ENCODE measurements around the gene MRPL53.

MRPL53 gene

GRCh38 chr2:74505448-74506246, 33.2 kb upstream of the MRPL53 start:
- Mint-ChIP-seq H3K27me3 (peaks cover 38% of the 10 kb centered on the region), H3K4me1 (peaks cover 51% of the 10 kb centered on the region), H3K9me3 (no peaks in the 10 kb centered on the region), H3K4me3 (peak overlapping the region; percentile 23), H3K27ac (no peak overlapping the region), H3K36me3 (peaks cover 18% of the 10 kb centered on the region)

DNA sequence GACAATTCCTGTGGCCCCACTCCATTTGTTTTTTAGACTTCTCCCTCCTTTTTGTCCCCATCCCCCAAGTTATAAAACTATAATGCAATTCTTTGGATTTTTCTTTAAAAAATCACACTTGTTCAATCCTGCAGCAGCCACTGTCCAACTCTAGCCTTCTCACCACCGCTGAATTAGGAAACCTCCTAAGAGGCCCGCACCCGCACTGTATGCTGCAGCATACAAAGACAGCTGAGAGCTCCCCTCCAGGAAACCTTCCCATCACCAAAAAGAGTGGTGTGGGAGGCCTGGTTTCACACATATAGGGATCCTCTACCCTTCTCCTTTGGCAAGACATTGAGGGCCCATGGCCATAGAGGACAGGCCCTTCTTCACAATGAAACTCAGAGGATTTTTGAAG, 32.1 kb upstream of the MRPL53 start:
- H3K36me3 Mint-ChIP-seq, result peaks cover 18% of the 10 kb centered on the region
- peaks cover 37% of the 10 kb centered on the region for H3K27me3 Mint-ChIP-seq
- peak overlapping the region; percentile 23 for H3K4me3 Mint-ChIP-seq
- peaks cover 51% of the 10 kb centered on the region for H3K4me1 Mint-ChIP-seq
- H3K27ac Mint-ChIP-seq, result peak overlapping the region; percentile 43
- H3K9me3 Mint-ChIP-seq, result no peaks in the 10 kb centered on the region

DNA sequence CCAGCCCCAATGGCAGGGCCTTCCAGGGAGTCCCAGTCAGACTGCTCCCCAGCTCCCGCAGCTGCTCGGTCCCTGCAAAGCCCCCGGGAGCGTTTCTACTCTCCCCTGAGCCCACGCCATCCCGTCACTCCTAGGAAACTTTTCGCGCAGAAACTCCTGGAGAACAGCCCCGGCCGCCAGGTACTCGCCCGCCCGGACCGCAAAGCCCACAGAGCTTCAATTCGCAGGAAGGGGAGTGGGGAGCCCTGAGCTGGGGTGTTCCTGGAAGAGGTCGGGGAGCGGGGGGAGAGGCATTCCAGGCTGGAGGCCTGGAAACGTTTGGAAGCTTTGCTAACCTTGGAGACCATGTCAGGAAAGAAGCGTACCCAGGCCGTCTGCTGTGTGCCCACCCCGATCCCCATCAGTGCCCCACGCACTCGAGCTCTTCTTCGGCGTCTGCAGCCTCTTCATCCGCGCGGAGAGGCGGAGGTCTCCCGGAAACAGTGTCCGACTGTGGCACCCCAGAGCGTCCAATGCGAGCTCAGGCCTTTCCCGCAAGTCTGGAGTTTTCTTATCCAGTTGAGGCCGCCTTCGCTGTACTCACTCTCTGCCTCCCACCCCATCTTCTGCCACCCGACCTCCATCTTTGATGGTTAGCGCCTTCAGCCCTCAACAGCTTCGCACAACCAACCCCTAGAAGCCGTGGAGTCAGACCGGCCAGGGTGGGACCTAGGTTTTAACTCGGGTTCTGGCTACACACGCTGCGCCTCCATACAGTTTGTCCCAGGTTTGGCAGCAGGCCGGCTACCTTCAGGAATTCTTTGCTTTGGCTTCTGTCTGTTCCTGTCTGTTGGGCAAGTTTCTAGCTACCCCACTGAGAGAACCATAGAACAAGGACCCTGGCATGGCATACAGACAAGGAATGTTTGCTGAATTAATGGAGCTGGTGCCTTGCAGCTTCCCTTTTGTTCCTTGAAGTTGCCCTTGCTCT, 31.3 kb upstream of the MRPL53 start:
- peak overlapping the region; percentile 73 for H3K4me3 Mint-ChIP-seq
- peaks cover 18% of the 10 kb centered on the region for H3K36me3 Mint-ChIP-seq
- H3K9me3 Mint-ChIP-seq, result no peaks in the 10 kb centered on the region
- peaks cover 57% of the 10 kb centered on the region for H3K4me1 Mint-ChIP-seq
- peaks cover 41% of the 10 kb centered on the region for H3K27me3 Mint-ChIP-seq
- H3K27ac Mint-ChIP-seq, result no peak overlapping the region

GRCh38 chr2:74502720-74503505, 30.4 kb upstream of the MRPL53 start:
- Mint-ChIP-seq H3K9me3 (no peaks in the 10 kb centered on the region), H3K4me1 (peaks cover 57% of the 10 kb centered on the region), H3K4me3 (peak overlapping the region; percentile 73), H3K27ac (no peak overlapping the region), H3K27me3 (peaks cover 45% of the 10 kb centered on the region), H3K36me3 (peaks cover 18% of the 10 kb centered on the region)

GRCh38 chr2:74502147-74502719, 29.8 kb upstream of the MRPL53 start:
- Mint-ChIP-seq H3K36me3 (peaks cover 18% of the 10 kb centered on the region), H3K9me3 (no peaks in the 10 kb centered on the region), H3K27me3 (peaks cover 47% of the 10 kb centered on the region), H3K4me3 (peak overlapping the region; percentile 73), H3K27ac (peak overlapping the region; percentile 35), H3K4me1 (peaks cover 58% of the 10 kb centered on the region)

DNA sequence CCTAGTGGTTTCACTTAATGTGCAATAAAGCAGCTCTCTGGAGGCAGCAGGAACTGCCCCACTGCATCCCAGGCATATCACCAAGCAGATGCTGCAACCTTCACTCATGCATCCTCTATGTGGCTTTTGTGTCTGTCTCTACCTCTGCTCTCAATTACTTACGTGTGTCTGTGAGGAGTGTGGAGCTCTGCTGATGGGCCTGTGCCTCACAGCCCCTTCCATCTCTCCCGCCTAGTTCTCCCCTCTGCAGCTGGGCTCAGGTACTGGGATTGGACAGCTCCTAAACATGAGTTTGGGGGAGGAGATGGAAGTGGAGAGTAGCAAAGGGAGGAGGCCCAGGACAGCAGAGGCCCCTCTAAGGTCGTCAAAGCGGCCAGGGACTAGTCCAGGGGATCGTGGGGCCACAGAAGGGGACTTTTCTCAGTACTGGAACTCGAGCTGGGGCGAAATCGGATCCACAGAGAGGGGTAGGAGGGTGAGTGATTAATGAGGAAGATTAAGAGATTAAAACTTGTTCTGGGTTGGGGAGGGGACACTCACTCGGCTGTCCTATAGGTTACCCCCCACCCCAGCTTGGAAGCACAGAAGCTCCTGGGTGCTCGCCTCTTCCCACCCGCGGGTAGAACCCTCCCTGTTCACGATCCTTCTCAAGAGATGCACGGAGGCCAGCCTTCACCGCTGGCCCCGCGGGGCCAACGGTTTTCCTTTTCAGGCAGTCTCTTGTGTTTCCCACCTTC, 29.0 kb upstream of the MRPL53 start:
- Mint-ChIP-seq H3K9me3 (no peaks in the 10 kb centered on the region), H3K36me3 (peaks cover 14% of the 10 kb centered on the region), H3K4me3 (peak overlapping the region; percentile 73), H3K27me3 (peaks cover 44% of the 10 kb centered on the region), H3K4me1 (peaks cover 51% of the 10 kb centered on the region), H3K27ac (no peak overlapping the region)

GRCh38 chr2:74500578-74500946, 28.1 kb upstream of the MRPL53 start:
- H3K4me1 Mint-ChIP-seq, result peaks cover 49% of the 10 kb centered on the region
- no peaks in the 10 kb centered on the region for H3K9me3 Mint-ChIP-seq
- no peak overlapping the region for H3K4me3 Mint-ChIP-seq
- H3K36me3 Mint-ChIP-seq, result peaks cover 13% of the 10 kb centered on the region
- peaks cover 43% of the 10 kb centered on the region for H3K27me3 Mint-ChIP-seq
- H3K27ac Mint-ChIP-seq, result no peak overlapping the region

GRCh38 chr2:74499940-74500577, 27.6 kb upstream of the MRPL53 start:
- Mint-ChIP-seq H3K36me3 (peaks cover 9% of the 10 kb centered on the region), H3K4me1 (peaks cover 49% of the 10 kb centered on the region), H3K4me3 (peak overlapping the region; percentile 4), H3K27ac (no peak overlapping the region), H3K9me3 (no peaks in the 10 kb centered on the region), H3K27me3 (peaks cover 41% of the 10 kb centered on the region)

GRCh38 chr2:74499267-74499939, 26.9 kb upstream of the MRPL53 start, which contains the start of gene LBX2:
Gene LBX2, minus strand, starts transcription at chr2:74499603. Its CDS starts 66 bp downstream, at chr2:74499537.
- H3K4me1 Mint-ChIP-seq, result peaks cover 44% of the 10 kb centered on the region
- peak within 1 kb of the TSS; percentile 82 for H3K4me3 Mint-ChIP-seq
- no peaks in the 10 kb centered on the region for H3K9me3 Mint-ChIP-seq
- H3K36me3 Mint-ChIP-seq, result peaks cover 3% of the 10 kb centered on the region
- peak within 1 kb of the TSS; percentile 8 for H3K27ac Mint-ChIP-seq
- H3K27me3 Mint-ChIP-seq, result peaks cover 37% of the 10 kb centered on the region

- peak overlapping the region; percentile 82 for H3K4me3 Mint-ChIP-seq
- H3K27me3 Mint-ChIP-seq, result peaks cover 32% of the 10 kb centered on the region
These were observed 26.2 kb upstream of the MRPL53 start for GRCh38 chr2:74498500-74499266.

DNA sequence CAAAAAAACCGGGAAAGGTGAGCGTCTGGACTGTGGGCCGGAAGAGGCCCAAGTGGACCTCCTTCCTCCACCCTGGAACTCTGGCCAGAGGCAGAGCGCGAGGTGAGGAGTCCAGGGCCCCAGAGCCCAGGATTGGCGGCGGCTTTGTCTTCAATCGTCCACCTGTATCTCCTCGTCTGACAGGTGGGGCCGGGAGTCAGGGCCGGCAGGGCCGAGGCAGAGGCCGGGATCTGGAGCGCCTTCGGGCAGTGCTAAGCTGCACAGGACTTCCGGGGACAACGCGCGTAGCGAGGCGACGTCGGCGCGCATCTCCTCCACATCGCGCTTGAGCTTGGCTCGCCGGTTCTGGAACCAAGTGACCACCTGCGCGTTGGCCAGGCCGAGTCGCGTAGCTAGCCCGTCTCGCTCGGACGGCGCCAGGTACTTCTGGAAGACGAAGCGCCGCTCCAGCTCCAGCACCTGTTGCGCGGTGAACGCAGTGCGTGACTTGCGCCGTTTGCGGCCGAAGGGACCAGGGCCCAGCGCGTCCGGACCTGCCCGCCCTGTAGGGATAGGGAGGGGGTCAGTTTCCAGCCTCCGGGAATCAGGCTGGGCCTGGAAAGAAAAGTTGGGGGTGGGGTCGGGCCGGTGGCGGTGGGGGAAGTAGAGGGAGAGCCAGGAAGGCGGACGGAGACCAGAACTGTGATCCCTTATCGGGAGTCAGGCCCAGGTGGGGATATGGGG, 25.5 kb upstream of the MRPL53 start:
- peaks cover 31% of the 10 kb centered on the region for H3K4me1 Mint-ChIP-seq
- H3K27me3 Mint-ChIP-seq, result peaks cover 29% of the 10 kb centered on the region

More at GRCh38 chr2:74498500-74499266, 26.2 kb upstream of the MRPL53 start:
- Mint-ChIP-seq H3K36me3 (peaks cover 6% of the 10 kb centered on the region), H3K4me1 (peaks cover 37% of the 10 kb centered on the region), H3K27ac (peak overlapping the region; percentile 8), H3K9me3 (no peaks in the 10 kb centered on the region)

GRCh38 chr2:74496997-74497776, 24.7 kb upstream of the MRPL53 start:
- H3K9me3 Mint-ChIP-seq, result no peaks in the 10 kb centered on the region
- H3K27ac Mint-ChIP-seq, result no peak overlapping the region
- H3K4me3 Mint-ChIP-seq, result peak overlapping the region; percentile 82
- H3K4me1 Mint-ChIP-seq, result peaks cover 24% of the 10 kb centered on the region
- peaks cover 23% of the 10 kb centered on the region for H3K27me3 Mint-ChIP-seq
- peaks cover 7% of the 10 kb centered on the region for H3K36me3 Mint-ChIP-seq

More for the DNA sequence above, 25.5 kb upstream of the MRPL53 start:
- Mint-ChIP-seq H3K27ac (peak overlapping the region; percentile 5), H3K9me3 (no peaks in the 10 kb centered on the region), H3K36me3 (peaks cover 7% of the 10 kb centered on the region), H3K4me3 (peak overlapping the region; percentile 82)

Data from activated naive CD4-positive, alpha-beta T cell treated with anti-CD3 and anti-CD28 coated beads, Interleukin-2, amount 50 U/mL, for 24 hours (primary cell).